Astrocyte (in vitro differentiated cells and primary cell): ENCODE data around the gene AZIN2.

ENCODE experiments used
- CTCF ChIP-seq: IDR thresholded peaks from 2 replicates; pipeline ENCODE4 v1.5.1; 2011; ENCODE audit warnings: low read depth, mild to moderate bottlenecking, inconsistent platforms, low read length, moderate library complexity; ENCODE audit not compliant: insufficient read depth
- EZH2 ChIP-seq: IDR thresholded peaks from 2 replicates; pipeline ENCODE4 v1.6.1; 2012; ENCODE audit warnings: mild to moderate bottlenecking, low read length, inconsistent platforms; ENCODE audit not compliant: insufficient read depth

GRCh38 chr1:33147275-33147996 is 66.5 kb downstream of the AZIN2 start:
- TF ChIP-seq CTCF (no peak), EZH2 (no peak)
